ENCODE data around the gene DUOXA1.

GRCh38 chr15:45120081-45120972, 9.4 kb downstream of the DUOXA1 start:
- TF ChIP-seq CTCF (conservative IDR thresholded peaks at IDR 0.05) (no peak), ZFX (IDR thresholded peaks at IDR 0.05) (no peak)

All from C4-2B (cell line).